ENCODE measurements around the gene CMA1. TPM values are rescaled to one million over a fixed set of nuclear protein-coding genes. Genes with fewer than 3 reads are reported as not detected.

Gene CMA1
- total RNA-seq, 1 donor from 2014 or later: not detected

GRCh38 chr14:24465368-24465767 is 42.7 kb downstream of the CMA1 start:
- Mint-ChIP-seq H3K36me3 (ENCODE audit: low read depth, unreplicated experiment) (peaks cover 10% of the 10 kb centered on the region), H3K27ac (ENCODE audit: unreplicated experiment) (no peak overlapping the region), H3K27me3 (ENCODE audit: low read depth, unreplicated experiment) (no peaks in the 10 kb centered on the region), H3K4me1 (ENCODE audit: low read depth, unreplicated experiment) (no peaks in the 10 kb centered on the region), H3K9me3 (ENCODE audit: unreplicated experiment) (peaks cover 5% of the 10 kb centered on the region), H3K4me3 (ENCODE audit: unreplicated experiment) (no peak overlapping the region)
- H2AFZ ChIP-seq (ENCODE audit: low read depth, low read length): no peak overlapping the region
- H3K4me3 ChIP-seq (ENCODE audit: insufficient read depth, low read depth, low read length): no peak overlapping the region
- DNase-seq (ENCODE audit: low read depth): no peak
- H3K79me2 ChIP-seq (ENCODE audit: insufficient read depth, low read length): no peaks in the 10 kb centered on the region
- no peak overlapping the region for H3K4me2 ChIP-seq (ENCODE audit: low read length)
- H3K27me3 ChIP-seq (ENCODE audit: insufficient read depth, low read length): no peaks in the 10 kb centered on the region
- H3K36me3 ChIP-seq (ENCODE audit: insufficient read depth, low read length): no peaks in the 10 kb centered on the region
- no peak for FAIRE-seq
- H3K27ac ChIP-seq (ENCODE audit: low read depth, low read length): no peak overlapping the region
- H3K9me3 ChIP-seq (ENCODE audit: insufficient read depth, low read depth, low read length): no peaks in the 10 kb centered on the region
- no peak overlapping the region for H3K9ac ChIP-seq (ENCODE audit: low read length)
- TF ChIP-seq EZH2 (IDR thresholded peaks at IDR 0.05; ENCODE audit: insufficient read depth, low read length): no peak
- TF ChIP-seq, protein P1, sequence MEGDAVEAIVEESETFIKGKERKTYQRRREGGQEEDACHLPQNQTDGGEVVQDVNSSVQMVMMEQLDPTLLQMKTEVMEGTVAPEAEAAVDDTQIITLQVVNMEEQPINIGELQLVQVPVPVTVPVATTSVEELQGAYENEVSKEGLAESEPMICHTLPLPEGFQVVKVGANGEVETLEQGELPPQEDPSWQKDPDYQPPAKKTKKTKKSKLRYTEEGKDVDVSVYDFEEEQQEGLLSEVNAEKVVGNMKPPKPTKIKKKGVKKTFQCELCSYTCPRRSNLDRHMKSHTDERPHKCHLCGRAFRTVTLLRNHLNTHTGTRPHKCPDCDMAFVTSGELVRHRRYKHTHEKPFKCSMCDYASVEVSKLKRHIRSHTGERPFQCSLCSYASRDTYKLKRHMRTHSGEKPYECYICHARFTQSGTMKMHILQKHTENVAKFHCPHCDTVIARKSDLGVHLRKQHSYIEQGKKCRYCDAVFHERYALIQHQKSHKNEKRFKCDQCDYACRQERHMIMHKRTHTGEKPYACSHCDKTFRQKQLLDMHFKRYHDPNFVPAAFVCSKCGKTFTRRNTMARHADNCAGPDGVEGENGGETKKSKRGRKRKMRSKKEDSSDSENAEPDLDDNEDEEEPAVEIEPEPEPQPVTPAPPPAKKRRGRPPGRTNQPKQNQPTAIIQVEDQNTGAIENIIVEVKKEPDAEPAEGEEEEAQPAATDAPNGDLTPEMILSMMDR (IDR thresholded peaks at IDR 0.05; ENCODE audit: insufficient read depth, low read depth, low read length): no peak
- no peaks in the 10 kb centered on the region for H3K4me1 ChIP-seq (ENCODE audit: insufficient read depth, low read length)
- H4K20me1 ChIP-seq (ENCODE audit: insufficient read depth, low read length): no peaks in the 10 kb centered on the region

GRCh38 chr14:24463884-24464785 is 43.9 kb downstream of the CMA1 start:
- TF ChIP-seq, protein P1 (IDR thresholded peaks at IDR 0.05; ENCODE audit: insufficient read depth, low read depth, low read length): no peak
- no peak for TF ChIP-seq EZH2 (IDR thresholded peaks at IDR 0.05; ENCODE audit: insufficient read depth, low read length)
- Histone ChIP-seq H3K79me2 (ENCODE audit: insufficient read depth, low read length) (no peaks in the 10 kb centered on the region), H3K27me3 (ENCODE audit: insufficient read depth, low read length) (no peaks in the 10 kb centered on the region), H3K9ac (ENCODE audit: low read length) (no peak overlapping the region), H3K4me1 (ENCODE audit: insufficient read depth, low read length) (no peaks in the 10 kb centered on the region), H3K9me3 (ENCODE audit: insufficient read depth, low read depth, low read length) (no peaks in the 10 kb centered on the region), H3K36me3 (ENCODE audit: insufficient read depth, low read length) (no peaks in the 10 kb centered on the region), H3K4me3 (ENCODE audit: insufficient read depth, low read depth, low read length) (no peak overlapping the region), H3K4me2 (ENCODE audit: low read length) (no peak overlapping the region), H3K27ac (ENCODE audit: low read depth, low read length) (no peak overlapping the region), H4K20me1 (ENCODE audit: insufficient read depth, low read length) (no peaks in the 10 kb centered on the region), H2AFZ (ENCODE audit: low read depth, low read length) (no peak overlapping the region)
- H3K4me3 Mint-ChIP-seq (ENCODE audit: unreplicated experiment): no peak overlapping the region
- H3K27me3 Mint-ChIP-seq (ENCODE audit: low read depth, unreplicated experiment): no peaks in the 10 kb centered on the region
- no peak overlapping the region for H3K27ac Mint-ChIP-seq (ENCODE audit: unreplicated experiment)
- peaks cover 14% of the 10 kb centered on the region for H3K36me3 Mint-ChIP-seq (ENCODE audit: low read depth, unreplicated experiment)
- no peaks in the 10 kb centered on the region for H3K4me1 Mint-ChIP-seq (ENCODE audit: low read depth, unreplicated experiment)
- no peak for FAIRE-seq
- no peak for DNase-seq (ENCODE audit: low read depth)
- H3K9me3 Mint-ChIP-seq (ENCODE audit: unreplicated experiment): peaks cover 4% of the 10 kb centered on the region

Measured in astrocyte (in vitro differentiated cells and primary cell).